GM19467 (cell line): ENCODE data around the gene SPSB1.

Experiments
- ATAC-seq: cut with Tn5 transposase; IDR thresholded peaks from one replicate; pipeline ENCODE4 v1.9.1; 2021; ENCODE audit warnings: mild to moderate bottlenecking, moderate library complexity; ENCODE audit not compliant: unreplicated experiment

Gene SPSB1

GRCh38 chr1:9340864-9341263 lies 48.2 kb downstream of the SPSB1 start:
- ATAC-seq, result no peak

GRCh38 chr1:9341301-9341845 lies 48.7 kb downstream of the SPSB1 start:
- ATAC-seq, result no peak

GRCh38 chr1:9343269-9343668 lies 50.6 kb downstream of the SPSB1 start:
- no peak for ATAC-seq

DNA sequence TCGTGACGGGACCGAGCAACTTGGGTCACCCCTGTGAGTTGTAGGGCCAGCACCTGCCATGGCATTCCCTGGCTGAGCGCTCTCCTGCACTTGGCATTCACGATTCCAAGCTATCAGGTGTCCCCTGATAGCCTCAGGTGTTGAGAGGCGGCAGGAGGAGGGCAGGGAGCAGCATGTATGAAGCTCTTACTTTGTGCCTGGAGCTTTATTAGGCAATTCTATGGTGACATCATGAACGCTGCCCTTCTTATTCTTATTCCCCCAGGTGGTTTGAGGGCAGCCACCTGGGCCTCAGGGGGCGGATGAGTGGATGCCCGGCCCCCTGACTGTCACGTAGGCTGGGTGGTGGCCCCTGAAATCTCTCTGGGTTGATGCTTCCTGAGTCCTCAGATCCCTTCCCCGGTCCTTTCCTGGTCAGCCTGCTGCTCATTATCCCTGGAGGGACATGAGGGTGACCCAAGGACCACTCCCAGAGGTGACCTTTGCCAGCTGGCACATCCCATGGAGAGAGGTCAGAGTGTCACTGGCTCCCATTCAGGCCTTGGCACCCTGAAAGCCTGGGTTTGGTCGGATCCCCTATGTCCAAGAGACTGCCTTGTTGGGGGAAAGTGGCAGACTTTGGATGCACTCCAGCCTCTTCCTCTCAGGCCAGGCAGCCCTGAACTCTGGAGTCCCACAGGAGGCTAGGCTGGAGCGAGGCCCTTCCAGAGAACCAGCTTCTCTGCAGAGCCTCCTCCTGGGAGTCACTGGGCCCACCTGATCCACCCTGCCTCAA lies 51.9 kb downstream of the SPSB1 start:
- ATAC-seq, result no peak

DNA sequence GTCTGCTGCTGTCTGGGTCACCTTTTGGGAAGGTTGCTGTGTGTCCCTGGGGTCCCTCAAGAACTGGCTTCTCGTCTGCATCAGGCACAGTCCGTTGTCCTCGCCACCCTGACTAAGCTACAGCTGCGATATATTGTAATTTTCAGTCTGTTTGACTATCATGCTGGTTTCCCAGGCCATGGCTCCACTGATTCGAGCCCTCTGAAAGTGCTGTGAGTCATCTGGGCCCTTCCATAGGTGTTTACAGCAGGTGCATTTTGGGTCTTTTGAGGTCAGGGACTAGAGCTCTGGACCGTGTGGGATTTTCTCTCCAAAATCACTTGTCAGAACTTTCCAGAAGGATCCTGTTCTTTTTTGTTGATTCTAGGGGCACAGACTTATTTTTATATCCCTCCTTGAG lies 52.8 kb downstream of the SPSB1 start:
- ATAC-seq, result no peak

- ATAC-seq, result no peak
Measured at GRCh38 chr1:9345922-9346321, 53.2 kb downstream of the SPSB1 start.

- no peak for ATAC-seq
Measured at GRCh38 chr1:9346566-9346965, 53.9 kb downstream of the SPSB1 start.

- no peak for ATAC-seq
Measured at GRCh38 chr1:9347095-9347850, 54.6 kb downstream of the SPSB1 start.

DNA sequence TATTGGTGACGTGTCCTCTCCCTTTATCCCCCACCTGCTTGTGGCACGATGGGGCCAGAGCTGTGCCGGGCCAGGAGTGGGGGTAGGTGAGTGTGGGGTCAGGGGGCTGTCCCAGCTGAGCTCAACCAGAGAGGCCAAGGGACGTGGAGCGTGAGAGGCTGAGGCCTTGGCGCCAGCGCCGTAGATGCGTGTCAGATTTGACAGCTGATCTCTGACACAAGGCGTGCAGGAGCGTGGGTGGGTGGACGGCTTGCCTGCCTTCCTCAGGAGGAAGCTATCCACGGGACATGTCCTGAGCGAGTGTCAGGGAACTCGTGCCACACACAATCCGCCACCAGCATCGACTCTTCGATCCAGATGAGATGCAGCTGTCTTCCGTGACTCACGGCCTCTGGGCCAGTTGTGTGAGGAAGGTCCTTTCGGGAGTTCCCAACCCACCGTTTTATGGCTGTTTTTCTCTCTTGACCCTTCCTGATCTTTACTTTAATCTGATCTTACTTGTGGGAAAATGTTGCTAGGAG lies 56.7 kb downstream of the SPSB1 start:
- no peak for ATAC-seq

GRCh38 chr1:9350013-9350908 lies 57.6 kb downstream of the SPSB1 start:
- no peak for ATAC-seq

DNA sequence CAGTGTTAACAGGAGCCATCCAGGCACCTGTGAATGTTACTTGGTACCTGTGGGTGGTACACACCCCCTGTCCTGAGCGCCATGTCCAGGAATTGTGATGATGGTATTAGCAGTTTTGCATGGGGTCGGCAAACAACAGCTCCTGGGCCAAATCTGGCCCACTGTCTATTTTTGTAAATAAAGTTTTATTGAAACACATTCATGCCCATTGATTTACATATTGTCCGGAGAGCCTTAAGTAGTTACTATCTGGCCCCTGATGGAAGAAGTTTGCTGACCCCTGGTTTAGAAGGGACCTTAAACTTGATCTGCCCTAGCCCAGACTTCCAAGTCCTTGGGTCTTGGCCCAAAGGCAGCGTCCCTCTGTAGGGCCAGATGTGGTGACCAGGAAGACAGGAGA lies 58.3 kb downstream of the SPSB1 start:
- ATAC-seq, result no peak

DNA sequence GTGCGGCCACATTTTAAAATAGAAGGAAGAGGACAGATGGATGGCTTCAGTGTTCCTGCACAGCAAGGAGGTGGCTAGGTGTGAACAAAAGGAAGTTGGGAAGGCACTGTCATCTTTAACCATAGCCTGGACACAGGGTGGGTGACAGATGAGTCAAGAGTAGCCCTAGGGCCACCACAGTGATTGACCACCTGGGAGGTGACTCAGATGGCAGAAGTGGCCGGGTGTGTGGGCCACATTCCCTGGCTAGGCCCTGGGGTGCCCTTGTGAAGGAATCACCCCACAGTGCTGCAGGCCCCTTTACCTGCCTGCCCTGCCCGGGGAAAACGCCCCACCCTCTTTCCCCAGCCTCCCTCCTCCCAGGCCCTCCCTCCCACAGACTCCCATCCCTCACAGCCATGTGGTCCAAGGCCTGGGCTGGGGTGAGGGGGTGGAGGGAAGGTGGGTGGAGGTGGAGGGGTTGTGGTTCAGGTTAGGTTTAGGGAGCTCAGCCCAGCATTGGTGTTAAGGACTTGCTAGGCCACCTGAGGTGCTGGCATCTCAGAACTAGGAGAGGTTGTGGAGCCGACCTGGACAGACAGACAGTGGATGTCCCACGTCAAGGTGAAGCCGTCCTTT lies 59.1 kb downstream of the SPSB1 start:
- ATAC-seq, result no peak

DNA sequence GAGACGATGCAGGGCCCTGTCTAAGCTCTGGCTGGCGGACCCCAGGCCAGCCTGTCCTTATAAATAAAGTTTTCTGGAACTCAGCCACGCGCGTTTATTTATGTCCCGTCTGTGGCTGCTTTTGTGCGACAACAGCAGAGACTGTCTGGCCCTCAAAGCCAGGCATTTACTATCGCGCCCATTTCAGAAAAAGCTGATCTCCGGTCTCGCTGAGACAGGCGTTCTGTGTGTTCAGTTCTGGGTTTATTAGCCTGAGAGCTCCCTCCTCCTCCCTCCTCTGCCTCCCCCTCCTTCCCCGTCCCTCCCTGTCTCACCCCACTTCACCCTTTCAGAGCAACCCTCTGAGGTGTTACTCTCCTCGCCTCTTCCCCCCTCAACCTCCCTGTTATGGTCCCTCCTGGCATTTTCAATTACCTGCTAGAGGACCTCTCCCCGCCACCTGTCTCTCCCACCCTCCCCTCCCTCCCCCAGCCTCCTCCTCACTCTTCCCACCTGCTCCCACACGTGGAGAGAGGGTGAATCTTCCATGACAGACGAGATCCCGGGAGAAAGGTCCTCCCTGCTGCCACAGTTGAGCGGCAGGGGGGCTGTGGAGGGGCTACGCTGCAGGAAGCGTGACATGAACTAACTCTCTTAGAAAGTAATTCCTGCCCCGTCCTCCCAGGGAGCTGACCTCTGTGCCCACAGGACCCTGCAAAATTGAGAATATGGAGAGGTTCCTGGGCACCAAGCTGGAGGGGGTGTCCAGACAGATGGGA lies 59.9 kb downstream of the SPSB1 start:
- no peak for ATAC-seq

DNA sequence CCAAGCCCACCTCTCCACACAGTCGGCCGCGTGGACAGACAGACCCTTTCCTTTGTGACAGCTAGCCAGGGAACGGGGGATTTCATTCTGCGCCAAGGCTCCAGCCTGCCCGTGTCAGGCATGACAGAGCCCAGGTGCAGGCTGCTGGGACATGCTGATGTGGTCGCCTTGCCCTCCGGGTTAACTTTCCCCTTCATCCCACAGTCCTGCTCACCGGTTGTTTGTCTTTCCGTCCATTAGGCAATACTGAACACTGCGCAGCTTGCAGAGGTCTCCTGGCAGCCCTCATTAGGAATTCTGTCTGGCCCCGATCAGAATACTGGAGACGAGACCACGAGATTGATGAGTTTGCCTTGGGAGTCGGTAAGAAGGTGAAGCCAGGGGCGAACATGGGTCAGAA lies 62.8 kb downstream of the SPSB1 start:
- no peak for ATAC-seq

GRCh38 chr1:9356021-9356420 lies 63.3 kb downstream of the SPSB1 start:
- no peak for ATAC-seq

GRCh38 chr1:9356829-9357466 lies 64.3 kb downstream of the SPSB1 start:
- ATAC-seq, result no peak

DNA sequence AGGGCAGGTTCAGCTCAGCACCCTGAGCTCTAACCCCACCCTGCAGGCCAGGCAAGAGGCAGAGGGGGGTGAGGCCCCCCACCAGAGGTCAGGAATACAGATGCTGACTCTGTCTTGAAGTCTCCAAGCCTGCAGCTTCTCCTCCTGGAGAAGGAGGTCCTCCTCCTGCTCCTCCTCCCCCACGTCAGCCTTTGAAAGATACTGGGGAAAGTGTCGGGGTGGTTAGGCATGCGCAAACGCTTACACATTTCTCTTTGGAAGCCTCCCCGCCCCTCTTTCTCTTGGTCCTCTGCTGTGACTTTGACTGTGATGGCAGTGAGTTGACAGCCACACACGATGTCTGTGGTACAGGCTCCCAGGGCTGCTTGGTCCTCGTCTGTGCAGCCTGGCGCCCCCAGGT lies 65.3 kb downstream of the SPSB1 start:
- ATAC-seq, result no peak

GRCh38 chr1:9360371-9361064 lies 67.8 kb downstream of the SPSB1 start:
- no peak for ATAC-seq
